Measurements from ENCODE around the gene STEAP1B.

The STEAP1B gene

DNA sequence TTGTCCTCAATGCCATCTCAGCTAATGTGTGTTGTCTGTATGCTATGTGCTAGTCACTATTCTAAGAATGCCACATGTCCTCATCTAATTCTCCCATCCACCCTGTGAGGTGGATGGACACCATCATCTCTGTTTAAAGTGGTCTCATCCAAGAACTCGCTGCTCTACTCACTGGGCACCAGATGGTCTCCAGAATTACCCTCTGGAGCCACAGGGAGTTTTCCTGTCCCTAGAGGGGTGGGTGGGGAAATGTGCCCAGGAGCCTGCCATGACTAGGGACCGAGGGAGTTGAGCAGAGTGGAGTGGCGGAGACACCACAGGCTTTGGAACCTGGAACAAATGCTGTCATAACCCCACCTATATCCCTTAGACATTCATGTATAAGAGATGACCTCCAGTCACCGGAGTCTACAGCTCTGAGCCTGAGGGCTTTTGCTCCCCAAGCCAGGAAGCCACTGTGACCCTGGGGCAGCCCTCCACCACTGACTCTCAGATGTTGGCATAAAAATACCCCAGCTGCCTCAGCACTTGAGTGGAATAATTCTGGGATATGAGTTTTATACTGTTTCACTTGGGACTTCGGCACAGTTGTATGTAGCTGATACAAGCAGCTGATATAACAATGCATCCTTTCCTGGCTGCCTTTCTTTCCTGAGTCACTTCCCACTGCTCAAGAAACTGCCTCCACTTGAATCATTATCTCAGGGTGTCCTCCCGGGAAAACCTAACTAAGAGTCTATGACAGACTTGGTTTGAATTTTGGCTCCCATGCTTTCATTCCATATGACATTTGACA is 81.5 kb downstream of the STEAP1B start:
- no peak overlapping the region for H3K4me3 Mint-ChIP-seq
- DNase-seq (ENCODE audit: low spot score in 2 of 2) (no peak), ATAC-seq (replicated peaks; ENCODE audit: extremely low read depth, poor library complexity, severe bottlenecking) (no peak)
- H3K4me1 Mint-ChIP-seq = no peaks in the 10 kb centered on the region
- H3K27me3 Mint-ChIP-seq = peaks cover 9% of the 10 kb centered on the region
- no peaks in the 10 kb centered on the region for H3K36me3 Mint-ChIP-seq (ENCODE audit: insufficient read depth)
- H3K9me3 Mint-ChIP-seq = no peaks in the 10 kb centered on the region
- H3K27ac Mint-ChIP-seq (ENCODE audit: low read depth) = no peak overlapping the region

DNA sequence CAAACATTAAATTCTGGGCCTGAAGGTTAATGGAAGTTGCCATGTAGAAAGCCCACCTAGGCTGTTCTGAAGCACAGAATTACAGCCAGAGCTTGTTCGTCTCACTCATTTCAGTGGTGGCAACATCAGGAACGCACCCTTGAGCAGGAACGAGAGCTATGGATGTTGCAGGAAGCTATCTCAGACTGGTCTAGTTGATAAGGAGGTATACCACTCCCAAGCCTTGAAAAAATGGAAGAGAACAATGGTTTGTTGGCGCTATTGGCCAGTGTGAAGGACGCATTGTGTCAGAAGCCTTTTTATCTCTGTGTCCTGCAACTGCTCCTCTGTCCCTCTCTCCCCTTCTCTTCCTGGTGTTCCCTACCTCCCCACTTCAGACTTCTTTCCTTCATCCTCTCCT is 82.1 kb downstream of the STEAP1B start:
- no peaks in the 10 kb centered on the region for H3K9me3 Mint-ChIP-seq
- H3K27ac Mint-ChIP-seq (ENCODE audit: low read depth) = no peak overlapping the region
- H3K27me3 Mint-ChIP-seq = peaks cover 9% of the 10 kb centered on the region
- no peak for ATAC-seq (replicated peaks; ENCODE audit: extremely low read depth, poor library complexity, severe bottlenecking)
- no peak for DNase-seq (ENCODE audit: low spot score in 2 of 2)
- H3K36me3 Mint-ChIP-seq (ENCODE audit: insufficient read depth) = no peaks in the 10 kb centered on the region
- no peaks in the 10 kb centered on the region for H3K4me1 Mint-ChIP-seq
- no peak overlapping the region for H3K4me3 Mint-ChIP-seq

- no peaks in the 10 kb centered on the region for H3K4me1 Mint-ChIP-seq
- H3K36me3 Mint-ChIP-seq (ENCODE audit: insufficient read depth) = no peaks in the 10 kb centered on the region
- H3K9me3 Mint-ChIP-seq = no peaks in the 10 kb centered on the region
- ATAC-seq (replicated peaks; ENCODE audit: extremely low read depth, poor library complexity, severe bottlenecking) (no peak), DNase-seq (ENCODE audit: low spot score in 2 of 2) (no peak)
- H3K27me3 Mint-ChIP-seq = peaks cover 10% of the 10 kb centered on the region
- no peak overlapping the region for H3K4me3 Mint-ChIP-seq
- no peak overlapping the region for H3K27ac Mint-ChIP-seq (ENCODE audit: low read depth)
Observed at GRCh38 chr7:22417349-22417748, 82.6 kb downstream of the STEAP1B start.

- no peak for ATAC-seq (replicated peaks; ENCODE audit: extremely low read depth, poor library complexity, severe bottlenecking)
- H3K27ac Mint-ChIP-seq (ENCODE audit: low read depth) = no peak overlapping the region
- no peaks in the 10 kb centered on the region for H3K9me3 Mint-ChIP-seq
Observed at GRCh38 chr7:22414424-22414823, 85.6 kb downstream of the STEAP1B start.

GRCh38 chr7:22413211-22413610 is 86.8 kb downstream of the STEAP1B start:
- H3K27ac Mint-ChIP-seq (ENCODE audit: low read depth) = no peak overlapping the region
- peaks cover 27% of the 10 kb centered on the region for H3K27me3 Mint-ChIP-seq
- no peak for ATAC-seq (replicated peaks; ENCODE audit: extremely low read depth, poor library complexity, severe bottlenecking)
- DNase-seq (ENCODE audit: low spot score in 2 of 2) = no peak
- H3K9me3 Mint-ChIP-seq = no peaks in the 10 kb centered on the region
- H3K4me1 Mint-ChIP-seq = no peaks in the 10 kb centered on the region
- H3K36me3 Mint-ChIP-seq (ENCODE audit: insufficient read depth) = no peaks in the 10 kb centered on the region
- no peak overlapping the region for H3K4me3 Mint-ChIP-seq

More at GRCh38 chr7:22414424-22414823, 85.6 kb downstream of the STEAP1B start:
- Mint-ChIP-seq H3K4me3 (no peak overlapping the region), H3K4me1 (no peaks in the 10 kb centered on the region), H3K36me3 (ENCODE audit: insufficient read depth) (no peaks in the 10 kb centered on the region), H3K27me3 (peaks cover 27% of the 10 kb centered on the region)
- DNase-seq (ENCODE audit: low spot score in 2 of 2) = no peak

- ATAC-seq (replicated peaks; ENCODE audit: extremely low read depth, poor library complexity, severe bottlenecking) (no peak), DNase-seq (ENCODE audit: low spot score in 2 of 2) (no peak)
- H3K9me3 Mint-ChIP-seq = no peaks in the 10 kb centered on the region
- no peaks in the 10 kb centered on the region for H3K4me1 Mint-ChIP-seq
- peaks cover 36% of the 10 kb centered on the region for H3K27me3 Mint-ChIP-seq
- no peak overlapping the region for H3K4me3 Mint-ChIP-seq
- no peaks in the 10 kb centered on the region for H3K36me3 Mint-ChIP-seq (ENCODE audit: insufficient read depth)
- H3K27ac Mint-ChIP-seq (ENCODE audit: low read depth) = no peak overlapping the region
Observed at GRCh38 chr7:22411977-22412693, 87.9 kb downstream of the STEAP1B start.

DNA sequence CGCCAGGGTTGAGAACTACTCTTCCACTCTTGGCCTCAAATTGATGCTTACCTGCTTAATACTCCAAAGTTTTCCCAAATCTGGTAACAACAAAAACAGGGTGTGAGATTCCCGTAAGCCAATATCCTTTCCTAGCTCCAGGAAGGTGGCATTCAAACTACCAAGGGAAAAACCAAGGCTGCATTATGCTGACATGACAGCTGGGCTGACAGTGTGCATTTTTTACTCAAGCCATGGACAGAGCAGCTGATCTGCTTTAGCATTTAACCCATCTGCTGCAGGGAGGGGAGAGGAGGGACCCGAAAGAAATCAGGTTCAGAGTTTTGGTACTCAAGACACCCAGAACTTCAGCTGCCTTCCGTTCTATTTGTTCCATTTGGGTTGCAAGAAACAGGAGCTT is 93.3 kb downstream of the STEAP1B start:
- Mint-ChIP-seq H3K9me3 (no peaks in the 10 kb centered on the region), H3K4me3 (no peak overlapping the region), H3K4me1 (peaks cover 19% of the 10 kb centered on the region), H3K36me3 (ENCODE audit: insufficient read depth) (no peaks in the 10 kb centered on the region), H3K27ac (ENCODE audit: low read depth) (no peak overlapping the region), H3K27me3 (peaks cover 21% of the 10 kb centered on the region)
- DNase-seq (ENCODE audit: low spot score in 2 of 2) (no peak), ATAC-seq (replicated peaks; ENCODE audit: extremely low read depth, poor library complexity, severe bottlenecking) (no peak)

DNA sequence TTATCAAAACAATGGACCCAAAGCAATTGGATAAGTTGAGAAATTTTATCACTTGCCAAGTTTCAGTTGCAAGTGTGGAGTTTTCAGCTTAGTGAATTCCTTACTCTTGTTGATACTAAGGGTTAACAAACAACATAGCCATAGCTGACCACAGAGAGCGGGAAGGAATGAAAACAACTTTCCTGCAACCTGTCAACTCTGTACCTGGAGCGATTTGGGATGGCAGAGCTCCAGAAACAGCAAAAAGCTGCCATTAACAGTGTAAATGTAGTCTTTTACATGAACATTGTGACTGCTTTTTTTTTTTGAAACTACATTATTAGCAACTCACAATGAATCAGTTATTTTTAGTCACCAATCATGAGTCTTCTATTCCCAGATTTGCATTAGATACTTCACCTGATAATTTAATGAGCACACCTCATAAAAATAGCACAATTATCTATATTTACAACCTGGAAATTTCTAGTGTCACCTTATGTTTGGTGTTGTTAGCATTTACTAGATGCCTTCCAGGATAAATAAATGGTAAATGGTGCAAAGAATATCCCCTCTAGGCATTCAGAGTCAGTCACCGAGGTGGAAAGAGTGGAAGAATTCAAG is 95.5 kb downstream of the STEAP1B start:
- ATAC-seq (replicated peaks; ENCODE audit: extremely low read depth, poor library complexity, severe bottlenecking) (no peak), DNase-seq (ENCODE audit: low spot score in 2 of 2) (no peak)
- Mint-ChIP-seq H3K4me1 (peaks cover 20% of the 10 kb centered on the region), H3K27ac (ENCODE audit: low read depth) (no peak overlapping the region), H3K4me3 (no peak overlapping the region), H3K9me3 (no peaks in the 10 kb centered on the region), H3K27me3 (peaks cover 10% of the 10 kb centered on the region), H3K36me3 (ENCODE audit: insufficient read depth) (no peaks in the 10 kb centered on the region)

GRCh38 chr7:22403344-22403743 is 96.6 kb downstream of the STEAP1B start:
- Mint-ChIP-seq H3K4me1 (peaks cover 20% of the 10 kb centered on the region), H3K4me3 (no peak overlapping the region), H3K36me3 (ENCODE audit: insufficient read depth) (no peaks in the 10 kb centered on the region), H3K9me3 (no peaks in the 10 kb centered on the region), H3K27me3 (peaks cover 10% of the 10 kb centered on the region), H3K27ac (ENCODE audit: low read depth) (no peak overlapping the region)
- ATAC-seq (replicated peaks; ENCODE audit: extremely low read depth, poor library complexity, severe bottlenecking) (no peak), DNase-seq (ENCODE audit: low spot score in 2 of 2) (no peak)

DNA sequence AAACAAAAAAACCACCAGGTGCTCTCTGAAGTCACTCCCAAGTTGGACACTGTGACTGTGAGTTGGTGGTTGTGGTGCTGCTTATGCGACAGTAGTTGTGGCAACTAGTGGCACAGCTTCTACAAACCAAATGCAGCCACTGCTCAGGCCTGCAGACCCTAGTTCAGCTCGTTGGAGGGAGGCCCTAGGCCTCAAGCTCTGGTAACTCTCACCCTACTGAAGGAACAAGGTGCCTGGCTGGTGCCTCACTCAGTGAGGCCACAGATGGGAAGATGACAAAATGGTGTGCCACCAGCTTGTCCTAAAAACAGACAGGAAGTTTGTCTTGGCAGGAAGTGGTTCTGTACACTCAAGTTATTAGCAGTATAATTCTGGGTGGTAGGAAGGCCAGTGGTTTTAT is 97.7 kb downstream of the STEAP1B start:
- H3K27ac Mint-ChIP-seq (ENCODE audit: low read depth) = no peak overlapping the region
- H3K4me3 Mint-ChIP-seq = peak overlapping the region; percentile 50
- no peaks in the 10 kb centered on the region for H3K36me3 Mint-ChIP-seq (ENCODE audit: insufficient read depth)
- ATAC-seq (replicated peaks; ENCODE audit: extremely low read depth, poor library complexity, severe bottlenecking) = peak; percentile 60
- H3K27me3 Mint-ChIP-seq = peaks cover 2% of the 10 kb centered on the region
- DNase-seq (ENCODE audit: low spot score in 2 of 2) = no peak
- no peaks in the 10 kb centered on the region for H3K9me3 Mint-ChIP-seq
- H3K4me1 Mint-ChIP-seq = peaks cover 20% of the 10 kb centered on the region

DNA sequence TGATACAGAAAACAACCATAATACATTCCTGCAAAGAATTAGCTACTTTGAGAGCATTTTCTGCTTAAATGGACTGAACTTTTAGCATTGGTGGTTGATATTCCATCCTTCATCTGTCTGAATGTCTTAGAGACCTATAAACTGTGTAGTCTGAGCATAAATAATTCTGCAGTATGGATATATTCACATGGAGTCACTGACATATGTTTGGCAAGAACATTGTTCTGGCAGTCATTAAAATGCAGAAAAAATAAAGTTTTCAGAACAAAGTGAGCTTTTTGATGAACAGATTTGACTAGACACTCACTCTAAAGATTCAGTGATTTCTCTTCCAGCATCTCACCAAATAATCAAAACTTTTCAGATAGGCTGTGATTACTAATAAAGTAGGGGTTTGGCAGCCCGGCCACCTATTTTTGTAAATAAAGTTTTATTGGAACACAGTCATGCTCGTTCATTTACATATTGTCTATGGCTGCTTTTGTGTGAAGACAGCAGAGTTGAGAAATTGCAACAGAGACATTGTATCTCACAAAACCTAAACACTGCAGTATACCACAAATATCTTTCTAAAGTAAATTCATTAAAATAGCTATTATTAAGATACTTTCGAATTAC is 98.9 kb downstream of the STEAP1B start:
- ATAC-seq (replicated peaks; ENCODE audit: extremely low read depth, poor library complexity, severe bottlenecking) (no peak), DNase-seq (ENCODE audit: low spot score in 2 of 2) (no peak)
- Mint-ChIP-seq H3K9me3 (no peaks in the 10 kb centered on the region), H3K27me3 (no peaks in the 10 kb centered on the region), H3K27ac (ENCODE audit: low read depth) (no peak overlapping the region), H3K36me3 (ENCODE audit: insufficient read depth) (no peaks in the 10 kb centered on the region), H3K4me3 (no peak overlapping the region), H3K4me1 (peaks cover 20% of the 10 kb centered on the region)

GRCh38 chr7:22400150-22400814 is 99.7 kb downstream of the STEAP1B start:
- H3K36me3 Mint-ChIP-seq (ENCODE audit: insufficient read depth) = no peaks in the 10 kb centered on the region
- ATAC-seq (replicated peaks; ENCODE audit: extremely low read depth, poor library complexity, severe bottlenecking) = no peak
- H3K4me3 Mint-ChIP-seq = no peak overlapping the region
- H3K9me3 Mint-ChIP-seq = no peaks in the 10 kb centered on the region
- peaks cover 20% of the 10 kb centered on the region for H3K4me1 Mint-ChIP-seq
- no peaks in the 10 kb centered on the region for H3K27me3 Mint-ChIP-seq
- H3K27ac Mint-ChIP-seq (ENCODE audit: low read depth) = no peak overlapping the region
- no peak for DNase-seq (ENCODE audit: low spot score in 2 of 2)

All from central memory CD8-positive, alpha-beta T cell (primary cell).